Sigmoid colon (tissue), 7 donors: ENCODE data around the gene BCAT1. TPM values are rescaled to one million over a fixed set of nuclear protein-coding genes. Genes with fewer than 3 reads are reported as not detected.

Experiments
- DNase-seq: peaks from one replicate; pipeline ENCODE4 v3.0.0-alpha.2; 2019
- H3K27ac ChIP-seq, 4 donors: fragments of 200-600 bp; sonication (generic); one replicate each; pipeline ENCODE4 v1.5.1; 2016 to 2019; ENCODE audit warnings: mild to moderate bottlenecking in 1 of 4
- H3K27me3 ChIP-seq, 3 donors: fragments of 200-600 bp; sonication (generic); one replicate each; pipeline ENCODE4 v1.5.1; 2019; ENCODE audit warnings: mild to moderate bottlenecking in 1 of 3
- H3K36me3 ChIP-seq, 4 donors: fragments of 200-600 bp; sonication (generic); one replicate each; pipeline ENCODE4 v1.5.1; 2016 to 2019
- H3K4me1 ChIP-seq, 4 donors: fragments of 200-600 bp; sonication (generic); one replicate each; pipeline ENCODE4 v1.5.1; 2017 to 2019
- H3K4me3 ChIP-seq, 4 donors: fragments of 200-600 bp; sonication (generic); one replicate each; pipeline ENCODE4 v1.5.1; 2017 to 2019; ENCODE audit warnings: mild to moderate bottlenecking in 2 of 4, moderate library complexity in 1 of 4
- H3K9me3 ChIP-seq, 4 donors: fragments of 200-600 bp in 3 of 4; sonication (generic) in 3 of 4; one replicate each; pipeline versions ENCODE4 v1.5.1 to v1.6.1; 2013 to 2019
- EP300 ChIP-seq, 4 donors: sonication (generic); formaldehyde crosslinking; IDR thresholded peaks; one replicate each; pipeline ENCODE4 v1.6.1; 2017; ENCODE audit warnings: antibody characterized with exemption in 4 of 4
- POLR2A ChIP-seq, 2 donors: fragments of 450-650 bp; IDR thresholded peaks; one replicate each; pipeline ENCODE4 v1.6.1; 2016; ENCODE audit warnings: antibody characterized with exemption in 2 of 2, mild to moderate bottlenecking in 2 of 2, moderate library complexity in 2 of 2
- POLR2AphosphoS5 ChIP-seq, 4 donors: sonication (generic); formaldehyde crosslinking; IDR thresholded peaks; one replicate each; pipeline ENCODE4 v1.6.1; 2017; ENCODE audit warnings: antibody characterized with exemption in 4 of 4
- WGBS, 2 donors: extraction: QIAGEN DNeasy Blood & Tissue Kit; methylation state at CpG; one replicate each; pipeline ENCODE4 v1.1.7; 2013; 5-methylcytosine and 5-hydroxymethylcytosine counted together
- intact Hi-C: fragments of 100-400 bp; cut with DNase I; formaldehyde crosslinking; loops from one replicate; pipeline ENCODE4 v1.15.1; 2023
- polyA plus RNA-seq, 3 donors: library from polyadenylated mRNA; stranded (reverse); fragments of 200-250 nt; gene quantifications; one replicate each; pipeline ENCODE4 v1.2.3, GENCODE V29; 2013
- total RNA-seq, 4 donors: library from RNA; depleted of rRNA; stranded (reverse); fragments of >200 nt; gene quantifications; one replicate each; pipeline ENCODE4 v1.1.0, GENCODE V29; 2016
- TF ChIP-seq, protein P1 (sequence below), 4 experiments: fragments of 450-650 bp in 3 of 4; fragments of 200-600 bp in 1 of 4; IDR thresholded peaks; one replicate each; pipeline ENCODE4 v1.5.1; 2016 to 2019; ENCODE audit warnings: antibody characterized with exemption in 4 of 4, mild to moderate bottlenecking in 3 of 4, moderate library complexity in 2 of 4
- donor health status: healthy with polysubstance abuse.
- donor health status: Bipolar disorder and iron deficiency.
- donor health status: healthy.

BCAT1 gene
- total and polyA plus RNA-seq, 7 donors: 2.1 to 20.3 (median 12.0) TPM

DNA sequence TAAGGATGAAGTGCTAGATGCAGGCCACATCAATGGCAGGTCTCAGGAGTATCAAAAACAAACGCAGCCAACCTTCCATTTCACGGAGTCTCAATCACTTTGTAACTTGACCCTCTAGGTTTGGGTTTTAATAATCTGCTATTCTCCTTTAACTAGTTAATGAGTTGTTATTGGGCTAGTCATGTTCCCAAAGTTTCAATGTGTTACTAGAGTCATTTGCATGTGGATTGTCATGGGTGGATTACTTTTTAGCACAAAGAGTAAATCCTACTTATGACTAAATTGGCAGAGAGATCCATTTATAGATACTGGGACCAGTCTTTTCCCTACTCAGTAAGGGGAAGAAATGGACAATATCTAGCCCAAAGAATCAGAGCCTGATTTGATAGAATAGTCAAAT, 151.0 kb downstream of the BCAT1 start:
- Histone ChIP-seq H3K36me3 (no peaks in the 10 kb centered on the region), H3K4me3 (no peak overlapping the region), H3K27me3 (no peaks in the 10 kb centered on the region), H3K9me3 (no peaks in the 10 kb centered on the region), H3K4me1 (no peaks in the 10 kb centered on the region), H3K27ac (no peak overlapping the region)
- no peak for DNase-seq
- WGBS, 2 donors: 70 to 94% methylated on average over 2 of the region's 2 CpGs
- intact Hi-C loops: no loop called here
- TF ChIP-seq, protein P1, sequence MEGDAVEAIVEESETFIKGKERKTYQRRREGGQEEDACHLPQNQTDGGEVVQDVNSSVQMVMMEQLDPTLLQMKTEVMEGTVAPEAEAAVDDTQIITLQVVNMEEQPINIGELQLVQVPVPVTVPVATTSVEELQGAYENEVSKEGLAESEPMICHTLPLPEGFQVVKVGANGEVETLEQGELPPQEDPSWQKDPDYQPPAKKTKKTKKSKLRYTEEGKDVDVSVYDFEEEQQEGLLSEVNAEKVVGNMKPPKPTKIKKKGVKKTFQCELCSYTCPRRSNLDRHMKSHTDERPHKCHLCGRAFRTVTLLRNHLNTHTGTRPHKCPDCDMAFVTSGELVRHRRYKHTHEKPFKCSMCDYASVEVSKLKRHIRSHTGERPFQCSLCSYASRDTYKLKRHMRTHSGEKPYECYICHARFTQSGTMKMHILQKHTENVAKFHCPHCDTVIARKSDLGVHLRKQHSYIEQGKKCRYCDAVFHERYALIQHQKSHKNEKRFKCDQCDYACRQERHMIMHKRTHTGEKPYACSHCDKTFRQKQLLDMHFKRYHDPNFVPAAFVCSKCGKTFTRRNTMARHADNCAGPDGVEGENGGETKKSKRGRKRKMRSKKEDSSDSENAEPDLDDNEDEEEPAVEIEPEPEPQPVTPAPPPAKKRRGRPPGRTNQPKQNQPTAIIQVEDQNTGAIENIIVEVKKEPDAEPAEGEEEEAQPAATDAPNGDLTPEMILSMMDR (IDR thresholded peaks at IDR 0.05): no peak
- no peak for TF ChIP-seq POLR2AphosphoS5 (IDR thresholded peaks at IDR 0.05)

DNA sequence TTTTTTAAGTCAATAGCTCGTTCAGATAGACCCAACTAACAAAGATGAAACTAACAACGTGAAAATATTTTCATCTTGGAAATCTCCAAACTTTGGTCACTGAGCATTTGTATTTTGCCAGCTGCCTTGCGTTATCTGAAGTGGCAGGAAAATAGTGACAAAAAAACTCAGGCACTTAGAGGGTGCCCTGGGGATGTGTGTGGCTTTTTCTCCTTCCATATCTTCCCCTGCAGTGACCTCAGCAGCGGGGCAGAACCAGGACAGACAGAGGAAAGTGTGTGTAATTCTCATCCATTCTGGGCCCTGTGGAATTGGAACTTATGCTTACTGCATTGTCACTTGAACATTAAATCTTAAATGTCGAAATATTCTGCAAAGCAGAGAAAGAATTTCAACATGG, 152.0 kb downstream of the BCAT1 start:
- H3K4me3 ChIP-seq: no peak overlapping the region
- no peaks in the 10 kb centered on the region for H3K27me3 ChIP-seq
- no peaks in the 10 kb centered on the region for H3K4me1 ChIP-seq
- TF ChIP-seq POLR2A (IDR thresholded peaks at IDR 0.05): no peak
- TF ChIP-seq EP300 (IDR thresholded peaks at IDR 0.05): no peak
- no peak for TF ChIP-seq POLR2AphosphoS5 (IDR thresholded peaks at IDR 0.05)
- TF ChIP-seq, protein P1 (IDR thresholded peaks at IDR 0.05): no peak
- WGBS, 2 donors: 57 to 58% methylated on average over 5 of the region's 5 CpGs
- H3K9me3 ChIP-seq: no peaks in the 10 kb centered on the region
- intact Hi-C loops: no loop called here
- no peaks in the 10 kb centered on the region for H3K36me3 ChIP-seq
- DNase-seq: no peak
- no peak overlapping the region for H3K27ac ChIP-seq

DNA sequence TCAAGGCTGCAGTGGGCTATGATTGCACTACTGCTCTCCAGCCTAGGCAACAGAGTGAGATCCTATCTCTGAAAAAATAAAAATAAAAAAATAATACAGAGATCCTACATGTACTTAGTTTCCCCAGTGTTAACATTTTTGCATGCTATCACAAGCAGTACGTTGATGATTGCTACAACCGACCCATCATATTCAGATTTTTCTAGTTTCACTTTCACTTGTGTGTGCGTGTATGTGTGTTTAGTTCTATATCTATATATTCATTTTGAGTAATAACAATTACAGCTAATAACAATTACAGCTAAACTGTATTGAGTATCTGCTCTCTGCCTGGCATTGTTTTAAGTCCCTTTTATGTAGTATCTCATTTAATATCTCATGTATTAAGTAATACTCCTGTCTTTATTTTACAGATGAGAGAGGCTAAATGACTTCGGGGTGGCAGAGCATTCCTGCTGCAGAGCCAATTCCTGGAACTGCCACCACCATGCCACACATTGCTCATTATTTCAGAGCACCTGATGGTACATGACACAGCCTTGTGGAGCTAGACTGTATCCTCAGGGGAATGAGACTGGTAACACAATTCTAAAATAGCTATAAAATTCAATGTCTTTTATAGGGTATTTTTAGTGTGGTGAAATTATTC, 153.1 kb downstream of the BCAT1 start:
- intact Hi-C loops: no loop called here
- TF ChIP-seq EP300 (IDR thresholded peaks at IDR 0.05) (no peak), POLR2AphosphoS5 (IDR thresholded peaks at IDR 0.05) (no peak), POLR2A (IDR thresholded peaks at IDR 0.05) (no peak)
- TF ChIP-seq, protein P1 (IDR thresholded peaks at IDR 0.05): no peak
- H3K4me3 ChIP-seq: peak overlapping the region in 3 of 4 donors; percentile 1 to 28 (median 20)
- no peaks in the 10 kb centered on the region for H3K4me1 ChIP-seq
- WGBS, 2 donors: 13 to 29% methylated on average over 4 of the region's 4 CpGs
- no peaks in the 10 kb centered on the region for H3K9me3 ChIP-seq
- no peak for DNase-seq
- no peaks in the 10 kb centered on the region for H3K36me3 ChIP-seq
- H3K27ac ChIP-seq: no peak overlapping the region
- no peaks in the 10 kb centered on the region for H3K27me3 ChIP-seq

DNA sequence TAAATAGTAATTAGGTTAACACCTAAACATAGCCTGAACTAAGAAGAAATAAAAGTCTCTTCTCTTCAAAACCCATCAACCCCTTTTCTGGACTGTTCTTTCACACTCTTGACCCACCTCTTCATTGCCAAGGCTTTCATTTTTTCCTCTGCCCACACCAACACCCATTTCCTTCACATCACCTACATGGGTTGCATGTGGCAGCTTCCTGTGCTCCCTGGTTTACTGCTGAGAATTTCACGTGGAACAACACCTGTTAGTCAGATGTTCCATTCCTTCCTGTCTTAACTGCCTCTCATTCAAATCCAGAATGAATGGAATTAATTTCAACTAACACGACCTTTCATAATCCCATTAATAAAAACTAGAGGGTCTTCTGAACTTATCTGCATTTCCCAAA, 157.3 kb downstream of the BCAT1 start:
- Histone ChIP-seq H3K27me3 (no peaks in the 10 kb centered on the region), H3K9me3 (no peaks in the 10 kb centered on the region), H3K27ac (no peak overlapping the region), H3K36me3 (no peaks in the 10 kb centered on the region), H3K4me1 (no peaks in the 10 kb centered on the region), H3K4me3 (no peak overlapping the region)
- no peak for DNase-seq
- intact Hi-C loops: no loop called here
- 40 to 52% methylated on average over 2 of the region's 2 CpGs for WGBS, 2 donors
- TF ChIP-seq EP300 (IDR thresholded peaks at IDR 0.05) (no peak), POLR2AphosphoS5 (IDR thresholded peaks at IDR 0.05) (no peak), POLR2A (IDR thresholded peaks at IDR 0.05) (no peak)
- TF ChIP-seq, protein P1 (IDR thresholded peaks at IDR 0.05): no peak

DNA sequence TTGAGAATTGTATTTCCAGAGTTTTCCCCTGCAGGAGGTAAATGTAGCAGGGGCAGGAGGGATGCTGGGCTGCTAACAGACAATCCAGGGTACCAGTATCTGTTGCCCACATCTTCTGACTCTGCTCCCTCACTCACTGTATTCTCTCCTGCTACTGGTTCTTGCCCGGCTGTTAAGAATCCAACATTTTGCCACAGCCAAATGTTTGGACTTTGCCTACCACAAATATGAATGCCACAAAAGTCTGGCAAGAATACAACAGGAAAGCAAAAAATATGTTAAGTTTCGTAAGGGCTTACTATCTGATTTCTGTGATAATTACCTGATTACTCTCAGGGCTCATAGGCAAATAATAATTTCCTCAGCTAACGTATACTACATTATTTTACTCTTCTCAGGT, 160.0 kb downstream of the BCAT1 start:
- no peak for DNase-seq
- Histone ChIP-seq H3K4me3 (no peak overlapping the region), H3K36me3 (no peaks in the 10 kb centered on the region), H3K9me3 (no peaks in the 10 kb centered on the region), H3K4me1 (no peaks in the 10 kb centered on the region), H3K27me3 (no peaks in the 10 kb centered on the region), H3K27ac (no peak overlapping the region)
- 68 to 86% methylated on average over 3 of the region's 3 CpGs for WGBS, 2 donors
- intact Hi-C loops: no loop called here
- no peak for TF ChIP-seq POLR2A (IDR thresholded peaks at IDR 0.05)
- TF ChIP-seq, protein P1 (IDR thresholded peaks at IDR 0.05): no peak
- no peak for TF ChIP-seq POLR2AphosphoS5 (IDR thresholded peaks at IDR 0.05)
- no peak for TF ChIP-seq EP300 (IDR thresholded peaks at IDR 0.05)
